GM23338 (cell line): Measurements from ENCODE around the gene SOX10. TPM values are rescaled to one million over a fixed set of nuclear protein-coding genes. Genes with fewer than 3 reads are reported as not detected.
A peak's percentile ranks its signal among the peaks of the same experiment; 100 is the strongest.

Source experiments
- ATAC-seq: fragments of 200-7000 bp; cut with Tn5 transposase; 3 replicates; pipeline ENCODE4 v1.9.1; 2020
- DNase-seq: peaks from one replicate; pipeline ENCODE4 v3.0.0-alpha.2; 2015; ENCODE audit warnings: low spot score
- H2AFZ ChIP-seq: fragments of 200-600 bp; sonication (generic); 2 replicates; pipeline ENCODE4 v1.8.0; 2016; ENCODE audit warnings: antibody characterized with exemption, mild to moderate bottlenecking, moderate library complexity
- H3F3A ChIP-seq: fragments of 200-600 bp; sonication (generic); replicated peaks from 2 replicates; pipeline ENCODE4 v1.8.0; 2017; ENCODE audit warnings: antibody characterized with exemption, mixed run types, low read depth
- H3K27ac ChIP-seq: fragments of 200-600 bp; sonication (generic); 2 replicates; pipeline ENCODE4 v1.6.1; 2016; ENCODE audit warnings: low read depth
- H3K27me3 ChIP-seq: fragments of 200-600 bp; sonication (generic); 2 replicates; pipeline ENCODE4 v1.8.0; 2016; ENCODE audit warnings: mild to moderate bottlenecking, mixed run types, moderate library complexity; ENCODE audit not compliant: insufficient read depth
- H3K36me3 ChIP-seq: fragments of 200-600 bp; sonication (generic); 2 replicates; pipeline ENCODE4 v1.8.0; 2016; ENCODE audit warnings: mild to moderate bottlenecking; ENCODE audit not compliant: insufficient read depth
- H3K4me1 ChIP-seq: fragments of 200-600 bp; sonication (generic); 2 replicates; pipeline ENCODE4 v1.8.0; 2016; ENCODE audit warnings: mild to moderate bottlenecking, moderate library complexity; ENCODE audit not compliant: insufficient read depth
- H3K4me2 ChIP-seq: fragments of 200-600 bp; sonication (generic); 2 replicates; pipeline ENCODE4 v1.7.1; 2017; ENCODE audit warnings: mixed run types
- H3K4me3 ChIP-seq: fragments of 200-600 bp; sonication (generic); 2 replicates; pipeline ENCODE4 v1.6.1; 2016; ENCODE audit warnings: mixed run types
- H3K79me2 ChIP-seq: fragments of 200-600 bp; sonication (generic); replicated peaks from 2 replicates; pipeline ENCODE4 v1.8.0; 2017; ENCODE audit warnings: mild to moderate bottlenecking; ENCODE audit not compliant: insufficient read depth
- H3K9me2 ChIP-seq: fragments of 200-600 bp; sonication (generic); 2 replicates; pipeline ENCODE4 v1.8.0; 2017; ENCODE audit not compliant: insufficient read depth
- H4K20me1 ChIP-seq: fragments of 200-600 bp; sonication (generic); replicated peaks from 2 replicates; pipeline ENCODE4 v1.8.0; 2017; ENCODE audit warnings: mild to moderate bottlenecking; ENCODE audit not compliant: insufficient read depth
- H3K27ac Mint-ChIP-seq: 2 replicates; pipeline ENCODE4 v1.8.0; 2020; ENCODE audit warnings: inconsistent platforms, mild to moderate bottlenecking, moderate library complexity, mixed read lengths
- H3K27me3 Mint-ChIP-seq: 3 replicates; pipeline ENCODE4 v1.8.0; 2022; ENCODE audit warnings: low read depth, mild to moderate bottlenecking, moderate library complexity, mixed read lengths, inconsistent platforms; ENCODE audit not compliant: insufficient read depth, poor library complexity
- H3K36me3 Mint-ChIP-seq: 3 replicates; pipeline ENCODE4 v1.8.0; 2021; ENCODE audit warnings: low read depth, mild to moderate bottlenecking, inconsistent platforms, moderate library complexity, mixed read lengths
- H3K4me1 Mint-ChIP-seq: 3 replicates; pipeline ENCODE4 v1.8.0; 2020; ENCODE audit warnings: mild to moderate bottlenecking, inconsistent platforms, mixed read lengths
- H3K4me3 Mint-ChIP-seq: 3 replicates; pipeline ENCODE4 v1.8.0; 2021; ENCODE audit warnings: moderate library complexity, mild to moderate bottlenecking, inconsistent platforms, mixed read lengths
- H3K9me3 Mint-ChIP-seq: 3 replicates; pipeline ENCODE4 v1.8.0; 2020; ENCODE audit warnings: moderate library complexity, mild to moderate bottlenecking, inconsistent platforms, mixed read lengths
- CREB1 ChIP-seq: fragments of 250-450 bp; sonication (Bioruptor Pico); IDR thresholded peaks from 2 replicates; pipeline ENCODE4 v1.5.0; 2020; ENCODE audit warnings: low read depth, mild to moderate bottlenecking, moderate library complexity
- ETS1 ChIP-seq: IDR thresholded peaks from 2 replicates; pipeline ENCODE4 v1.6.1; 2016; ENCODE audit warnings: antibody characterized with exemption
- EZH2 ChIP-seq: fragments of 200-600 bp; sonication (generic); IDR thresholded peaks from one replicate; pipeline ENCODE4 v1.8.0; 2017; ENCODE audit warnings: antibody characterized with exemption, mild to moderate bottlenecking, low read depth; ENCODE audit not compliant: unreplicated experiment
- EZH2phosphoT487 ChIP-seq: fragments of 200-600 bp; sonication (generic); IDR thresholded peaks from one replicate; pipeline ENCODE4 v1.8.1; 2018; ENCODE audit warnings: antibody characterized with exemption; ENCODE audit not compliant: unreplicated experiment
- JUNB ChIP-seq: IDR thresholded peaks from one replicate; pipeline ENCODE4 v1.6.1; 2016; ENCODE audit warnings: antibody characterized with exemption; ENCODE audit not compliant: unreplicated experiment
- NANOG ChIP-seq: IDR thresholded peaks from 2 replicates; pipeline ENCODE4 v1.6.1; 2016; ENCODE audit warnings: antibody characterized with exemption, borderline replicate concordance
- POLR2AphosphoS5 ChIP-seq: IDR thresholded peaks from 2 replicates; pipeline ENCODE4 v1.6.1; 2016; ENCODE audit warnings: antibody characterized with exemption, low read depth
- STAT1 ChIP-seq: IDR thresholded peaks from one replicate; pipeline ENCODE4 v1.6.1; 2016; ENCODE audit warnings: antibody characterized with exemption; ENCODE audit not compliant: unreplicated experiment
- ZNF114 ChIP-seq: fragments of 250-450 bp; sonication (Bioruptor Pico); IDR thresholded peaks from 2 replicates; pipeline ENCODE4 v1.5.0; 2020; ENCODE audit warnings: mild to moderate bottlenecking, moderate library complexity
- ZNF331 ChIP-seq: fragments of 250-450 bp; sonication (Bioruptor Pico); IDR thresholded peaks from 2 replicates; pipeline ENCODE4 v1.5.0; 2020; ENCODE audit warnings: low read depth, mild to moderate bottlenecking, moderate library complexity
- ZNF462 ChIP-seq: fragments of 250-450 bp; sonication (Bioruptor Pico); IDR thresholded peaks from 2 replicates; pipeline ENCODE4 v1.5.0; 2020; ENCODE audit warnings: mild to moderate bottlenecking, moderate library complexity
- polyA plus RNA-seq: library from polyadenylated mRNA; unstranded; fragments of >200 nt; fragmentation: Nextera tagmentation; extraction: Ambion mirVana; gene quantifications from 2 replicates; pipeline ENCODE4 v1.2.1, GENCODE V29; 2016
- total RNA-seq: library from RNA; depleted of rRNA; stranded (reverse); fragments of >200 nt; shearing (Covaris generic); gene quantifications from 2 replicates; pipeline ENCODE4 v1.2.3, GENCODE V29; 2014
- TF ChIP-seq, protein P1 (sequence below): IDR thresholded peaks from one replicate; pipeline ENCODE4 v1.6.1; 2018; ENCODE audit warnings: antibody characterized with exemption; ENCODE audit not compliant: unreplicated experiment
- TF ChIP-seq, protein P2 (sequence below), 2 experiments: fragments of 200-600 bp in 1 of 2; sonication (generic) in 1 of 2; conservative IDR thresholded peaks; 2 replicates each; pipeline versions ENCODE4 v1.5.1 to v1.6.1; 2016 to 2017; ENCODE audit warnings: antibody characterized with exemption in 2 of 2, low read depth in 2 of 2, mild to moderate bottlenecking in 2 of 2, moderate library complexity in 1 of 2

Gene SOX10
- total and polyA plus RNA-seq, 2 experiments from 2014 or later = 1.1 to 2.1 TPM

DNA sequence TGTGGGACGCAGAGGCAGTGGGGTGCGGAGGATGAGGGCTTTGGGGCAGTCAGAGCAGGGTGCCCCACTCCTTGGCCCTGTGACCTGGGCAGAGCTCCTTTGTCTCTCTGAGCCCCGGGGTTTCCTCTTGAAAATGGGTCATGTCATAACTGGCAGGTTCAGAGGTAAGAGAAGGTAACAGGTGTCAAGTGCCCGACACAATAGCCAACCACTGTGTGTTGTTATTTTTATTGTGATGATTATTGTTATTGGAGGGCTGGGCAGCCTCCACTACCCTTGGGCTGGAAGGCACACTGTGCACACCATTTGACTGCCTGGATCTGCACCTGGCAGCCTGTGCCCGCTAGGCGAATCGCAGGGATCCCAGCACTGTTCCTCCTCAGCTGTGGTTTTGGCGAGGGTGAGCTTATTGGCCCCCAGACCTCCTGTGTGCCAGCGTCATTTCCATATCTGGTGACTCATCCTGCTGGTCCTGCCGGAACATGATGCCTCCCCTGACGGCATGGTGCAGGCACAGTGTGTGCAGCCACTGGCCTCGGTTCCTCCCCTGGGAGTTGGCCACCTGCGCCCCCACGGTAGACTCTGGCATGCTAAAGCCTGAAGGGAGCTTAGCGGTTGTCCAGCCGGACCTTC, 15.4 kb upstream of the SOX10 start:
- Mint-ChIP-seq H3K4me3 (no peak overlapping the region; the same call in 2 of the 3 replicates), H3K27me3 (peaks cover 7% of the 10 kb centered on the region), H3K27ac (no peak overlapping the region), H3K4me1 (peaks cover 22% of the 10 kb centered on the region), H3K9me3 (no peaks in the 10 kb centered on the region), H3K36me3 (no peaks in the 10 kb centered on the region; the same call in 1 of the 3 replicates)
- Histone ChIP-seq H3K27me3 (no peaks in the 10 kb centered on the region), H3K27ac (no peak overlapping the region), H3K9me2 (no peaks in the 10 kb centered on the region), H3K36me3 (no peaks in the 10 kb centered on the region), H3K4me1 (no peaks in the 10 kb centered on the region), H4K20me1 (no peaks in the 10 kb centered on the region), H2AFZ (no peak overlapping the region), H3F3A (no peaks in the 10 kb centered on the region), H3K4me2 (no peak overlapping the region), H3K4me3 (no peak overlapping the region), H3K79me2 (no peaks in the 10 kb centered on the region)
- peak; percentile 25 for ATAC-seq
- DNase-seq = no peak
- TF ChIP-seq JUNB (no peak), POLR2AphosphoS5 (no peak), EZH2 (no peak), NANOG (no peak), EZH2phosphoT487 (no peak), STAT1 (no peak), ZNF462 (CRISPR knock-in tag) (no peak), ZNF114 (CRISPR knock-in tag) (no peak), ETS1 (no peak), ZNF331 (CRISPR knock-in tag) (no peak), CREB1 (CRISPR knock-in tag) (no peak)
- TF ChIP-seq, protein P1, sequence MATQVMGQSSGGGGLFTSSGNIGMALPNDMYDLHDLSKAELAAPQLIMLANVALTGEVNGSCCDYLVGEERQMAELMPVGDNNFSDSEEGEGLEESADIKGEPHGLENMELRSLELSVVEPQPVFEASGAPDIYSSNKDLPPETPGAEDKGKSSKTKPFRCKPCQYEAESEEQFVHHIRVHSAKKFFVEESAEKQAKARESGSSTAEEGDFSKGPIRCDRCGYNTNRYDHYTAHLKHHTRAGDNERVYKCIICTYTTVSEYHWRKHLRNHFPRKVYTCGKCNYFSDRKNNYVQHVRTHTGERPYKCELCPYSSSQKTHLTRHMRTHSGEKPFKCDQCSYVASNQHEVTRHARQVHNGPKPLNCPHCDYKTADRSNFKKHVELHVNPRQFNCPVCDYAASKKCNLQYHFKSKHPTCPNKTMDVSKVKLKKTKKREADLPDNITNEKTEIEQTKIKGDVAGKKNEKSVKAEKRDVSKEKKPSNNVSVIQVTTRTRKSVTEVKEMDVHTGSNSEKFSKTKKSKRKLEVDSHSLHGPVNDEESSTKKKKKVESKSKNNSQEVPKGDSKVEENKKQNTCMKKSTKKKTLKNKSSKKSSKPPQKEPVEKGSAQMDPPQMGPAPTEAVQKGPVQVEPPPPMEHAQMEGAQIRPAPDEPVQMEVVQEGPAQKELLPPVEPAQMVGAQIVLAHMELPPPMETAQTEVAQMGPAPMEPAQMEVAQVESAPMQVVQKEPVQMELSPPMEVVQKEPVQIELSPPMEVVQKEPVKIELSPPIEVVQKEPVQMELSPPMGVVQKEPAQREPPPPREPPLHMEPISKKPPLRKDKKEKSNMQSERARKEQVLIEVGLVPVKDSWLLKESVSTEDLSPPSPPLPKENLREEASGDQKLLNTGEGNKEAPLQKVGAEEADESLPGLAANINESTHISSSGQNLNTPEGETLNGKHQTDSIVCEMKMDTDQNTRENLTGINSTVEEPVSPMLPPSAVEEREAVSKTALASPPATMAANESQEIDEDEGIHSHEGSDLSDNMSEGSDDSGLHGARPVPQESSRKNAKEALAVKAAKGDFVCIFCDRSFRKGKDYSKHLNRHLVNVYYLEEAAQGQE = no peak
- TF ChIP-seq, protein P2, sequence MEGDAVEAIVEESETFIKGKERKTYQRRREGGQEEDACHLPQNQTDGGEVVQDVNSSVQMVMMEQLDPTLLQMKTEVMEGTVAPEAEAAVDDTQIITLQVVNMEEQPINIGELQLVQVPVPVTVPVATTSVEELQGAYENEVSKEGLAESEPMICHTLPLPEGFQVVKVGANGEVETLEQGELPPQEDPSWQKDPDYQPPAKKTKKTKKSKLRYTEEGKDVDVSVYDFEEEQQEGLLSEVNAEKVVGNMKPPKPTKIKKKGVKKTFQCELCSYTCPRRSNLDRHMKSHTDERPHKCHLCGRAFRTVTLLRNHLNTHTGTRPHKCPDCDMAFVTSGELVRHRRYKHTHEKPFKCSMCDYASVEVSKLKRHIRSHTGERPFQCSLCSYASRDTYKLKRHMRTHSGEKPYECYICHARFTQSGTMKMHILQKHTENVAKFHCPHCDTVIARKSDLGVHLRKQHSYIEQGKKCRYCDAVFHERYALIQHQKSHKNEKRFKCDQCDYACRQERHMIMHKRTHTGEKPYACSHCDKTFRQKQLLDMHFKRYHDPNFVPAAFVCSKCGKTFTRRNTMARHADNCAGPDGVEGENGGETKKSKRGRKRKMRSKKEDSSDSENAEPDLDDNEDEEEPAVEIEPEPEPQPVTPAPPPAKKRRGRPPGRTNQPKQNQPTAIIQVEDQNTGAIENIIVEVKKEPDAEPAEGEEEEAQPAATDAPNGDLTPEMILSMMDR (conservative IDR thresholded peaks at IDR 0.05; ENCODE audit: low read depth in 2 of 2) = no peak
